Astrocyte of the cerebellum (primary cell): ENCODE data around the gene MT1M.

Experiments
- DNase-seq: peaks from one replicate; pipeline ENCODE4 v3.0.0-alpha.2; 2011; ENCODE audit warnings: low read depth
- H3K4me3 ChIP-seq: 2 replicates; pipeline ENCODE4 v1.5.1; 2011; ENCODE audit warnings: mild to moderate bottlenecking, low read depth, low read length, moderate library complexity
- CTCF ChIP-seq: IDR thresholded peaks from 2 replicates; pipeline ENCODE4 v1.5.1; 2012; ENCODE audit warnings: low read length, low read depth, moderate library complexity, mild to moderate bottlenecking; ENCODE audit errors: missing control alignments
- in situ Hi-C: cut with HindIII; loops from 2 replicates; pipeline ENCODE4 v1.10.0; 2017; ENCODE audit warnings: low sequenced_read_pairs

MT1M gene

GRCh38 chr16:56632848-56633365, 448 bp downstream of the MT1M start:
- peak overlapping the region; percentile 38 for H3K4me3 ChIP-seq
- DNase-seq: no peak
- in situ Hi-C loops: no loop called here

GRCh38 chr16:56633535-56633934, 1.1 kb downstream of the MT1M start:
- in situ Hi-C loops: no loop called here
- TF ChIP-seq CTCF: no peak
- H3K4me3 ChIP-seq: no peak overlapping the region

More at GRCh38 chr16:56632848-56633365, 448 bp downstream of the MT1M start:
- no peak for TF ChIP-seq CTCF

GRCh38 chr16:56634715-56635440, 2.4 kb downstream of the MT1M start:
- no peak for DNase-seq
- H3K4me3 ChIP-seq: peak overlapping the region; percentile 15
- in situ Hi-C loops: no loop called here
- TF ChIP-seq CTCF: no peak

More at GRCh38 chr16:56633535-56633934, 1.1 kb downstream of the MT1M start:
- no peak for DNase-seq

- in situ Hi-C loops: no loop called here
- TF ChIP-seq CTCF: no peak
- DNase-seq: no peak
- peak overlapping the region; percentile 15 for H3K4me3 ChIP-seq
Observed at GRCh38 chr16:56635441-56635967, 3.0 kb downstream of the MT1M start.

- no peak for TF ChIP-seq CTCF
- in situ Hi-C loops: no loop called here
- no peak for DNase-seq
Observed at GRCh38 chr16:56636616-56637413, 4.4 kb downstream of the MT1M start.

GRCh38 chr16:56637814-56638750, 5.6 kb downstream of the MT1M start, which contains the start of gene MT1A:
TSS of gene MT1A (plus strand) at chr16:56638666. CDS start at chr16:56638739, 73 bp downstream.
- DNase-seq: no peak
- in situ Hi-C loops: no loop called here
- TF ChIP-seq CTCF: no peak
- peak within 1 kb of the TSS; percentile 49 for H3K4me3 ChIP-seq

More at GRCh38 chr16:56636616-56637413, 4.4 kb downstream of the MT1M start:
- no peak overlapping the region for H3K4me3 ChIP-seq
